Hepatocyte (in vitro differentiated cells): ENCODE measurements around the gene COL4A2. TPM values are rescaled to one million over a fixed set of nuclear protein-coding genes. Genes with fewer than 3 reads are reported as not detected.
A peak's percentile ranks its signal among the peaks of the same experiment; 100 is the strongest.

Source experiments
- DNase-seq: peaks from one replicate; pipeline ENCODE4 v3.0.0-alpha.2; 2016; ENCODE audit warnings: low spot score
- H2AFZ ChIP-seq: fragments of 200-600 bp; sonication (generic); 2 replicates; pipeline ENCODE4 v1.6.0; 2016; ENCODE audit warnings: antibody characterized with exemption, mild to moderate bottlenecking
- H3K27ac ChIP-seq: fragments of 200-600 bp; sonication (generic); 2 replicates; pipeline ENCODE4 v1.5.1; 2016; ENCODE audit warnings: mild to moderate bottlenecking
- H3K27me3 ChIP-seq: fragments of 200-600 bp; sonication (generic); 2 replicates; pipeline ENCODE4 v1.6.1; 2016
- H3K36me3 ChIP-seq: fragments of 200-600 bp; sonication (generic); replicated peaks from 2 replicates; pipeline ENCODE4 v1.5.1; 2016; ENCODE audit warnings: low read depth; ENCODE audit not compliant: insufficient read depth
- H3K4me1 ChIP-seq: fragments of 200-600 bp; sonication (generic); 2 replicates; pipeline ENCODE4 v1.5.1; 2016; ENCODE audit warnings: mild to moderate bottlenecking, moderate library complexity; ENCODE audit not compliant: insufficient read depth
- H3K4me2 ChIP-seq: fragments of 200-600 bp; sonication (generic); 2 replicates; pipeline ENCODE4 v1.6.0; 2016
- H3K4me3 ChIP-seq: fragments of 200-600 bp; sonication (generic); 2 replicates; pipeline ENCODE4 v1.5.1; 2016; ENCODE audit warnings: mild to moderate bottlenecking
- H3K79me2 ChIP-seq: fragments of 200-600 bp; sonication (generic); 2 replicates; pipeline ENCODE4 v1.6.0; 2017; ENCODE audit warnings: mild to moderate bottlenecking
- H3K9me2 ChIP-seq: fragments of 200-600 bp; sonication (generic); replicated peaks from 2 replicates; pipeline ENCODE4 v1.6.0; 2017; ENCODE audit warnings: mild to moderate bottlenecking; ENCODE audit not compliant: insufficient read depth
- H3K9me3 ChIP-seq: fragments of 200-600 bp; sonication (generic); 2 replicates; pipeline ENCODE4 v1.5.1; 2016; ENCODE audit warnings: low read depth, mild to moderate bottlenecking
- H4K20me1 ChIP-seq: fragments of 200-600 bp; sonication (generic); 2 replicates; pipeline ENCODE4 v1.6.0; 2016; ENCODE audit warnings: mild to moderate bottlenecking; ENCODE audit not compliant: insufficient read depth, poor library complexity, severe bottlenecking
- EZH2 ChIP-seq: fragments of 200-600 bp; sonication (generic); IDR thresholded peaks from 2 replicates; pipeline ENCODE4 v1.6.1; 2016; ENCODE audit warnings: antibody characterized with exemption, mild to moderate bottlenecking, borderline replicate concordance
- EZH2phosphoT487 ChIP-seq: fragments of 200-600 bp; sonication (generic); IDR thresholded peaks from one replicate; pipeline ENCODE4 v1.6.1; 2018; ENCODE audit warnings: antibody characterized with exemption, mild to moderate bottlenecking, low read depth, moderate library complexity; ENCODE audit not compliant: unreplicated experiment, severe bottlenecking
- WGBS: methylation state at CpG from one replicate; pipeline ENCODE4 v1.1.6; 2016; ENCODE audit warnings: low lambda C conversion rate; ENCODE audit errors: missing lambda C conversion rate; 5-methylcytosine and 5-hydroxymethylcytosine counted together
- polyA plus RNA-seq: library from polyadenylated mRNA; unstranded; fragments of >200 nt; fragmentation: Nextera tagmentation; extraction: Ambion mirVana; gene quantifications from 2 replicates; pipeline ENCODE4 v1.2.1, GENCODE V29; 2016
- total RNA-seq: library from RNA; depleted of rRNA; stranded (reverse); fragments of >200 nt; gene quantifications from 2 replicates; pipeline ENCODE4 v1.2.3, GENCODE V29; 2014
- TF ChIP-seq, protein P1 (sequence below): fragments of 200-600 bp; sonication (generic); IDR thresholded peaks from 2 replicates; pipeline ENCODE4 v1.5.1; 2016; ENCODE audit warnings: antibody characterized with exemption, mild to moderate bottlenecking; ENCODE audit not compliant: poor library complexity

COL4A2 gene
- total and polyA plus RNA-seq, 2 experiments from 2014 or later, result 171 to 221 TPM

DNA sequence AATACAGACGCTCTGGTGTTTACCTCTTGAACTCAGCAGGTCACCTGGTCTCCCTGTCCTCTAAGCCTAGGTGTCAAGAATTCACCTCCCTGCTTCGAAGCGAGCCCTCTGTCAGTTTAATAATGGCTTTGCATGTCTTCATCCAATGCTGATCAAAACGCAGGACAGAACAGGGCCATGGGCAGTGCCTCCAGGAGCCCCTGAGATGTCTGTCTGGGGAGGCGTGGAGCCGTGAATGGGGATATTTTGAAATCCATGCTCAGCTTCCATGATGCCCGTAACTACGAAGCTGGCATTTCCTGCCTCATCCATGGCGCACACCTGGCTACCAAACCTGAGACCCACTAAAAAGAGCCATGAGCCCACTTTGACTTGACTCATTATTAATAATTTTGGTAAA, 140.7 kb downstream of the COL4A2 start:
- no peak overlapping the region for H3K27ac ChIP-seq

DNA sequence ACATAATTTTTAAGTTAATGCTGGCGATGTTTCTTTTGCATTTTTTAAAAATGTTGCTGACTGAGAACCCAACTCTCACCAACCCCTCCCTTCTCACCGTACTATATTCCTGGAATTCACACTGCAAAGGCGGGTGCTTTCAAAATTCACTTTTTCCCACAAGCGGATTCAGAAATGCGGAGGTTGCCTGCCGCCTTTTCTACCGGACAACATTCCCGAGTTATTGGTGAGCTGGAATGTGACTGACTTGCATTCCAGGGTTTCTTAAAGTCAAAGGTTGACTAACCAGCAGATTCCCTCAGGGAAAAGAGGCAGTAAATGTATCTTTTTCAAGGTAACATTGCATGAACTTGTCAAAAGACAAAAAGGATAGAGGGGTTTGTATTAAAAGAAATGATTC, 141.1 kb downstream of the COL4A2 start:
- Histone ChIP-seq H2AFZ (no peak overlapping the region), H3K79me2 (no peaks in the 10 kb centered on the region), H3K9me3 (no peaks in the 10 kb centered on the region), H3K9me2 (no peaks in the 10 kb centered on the region), H3K4me1 (peaks cover 4% of the 10 kb centered on the region), H3K4me2 (peak overlapping the region; percentile 2), H3K36me3 (no peaks in the 10 kb centered on the region), H4K20me1 (no peaks in the 10 kb centered on the region), H3K27ac (no peak overlapping the region), H3K4me3 (no peak overlapping the region), H3K27me3 (no peaks in the 10 kb centered on the region)
- no peak for DNase-seq
- WGBS, result 50% methylated on average over 8 of the region's 8 CpGs
- no peak for TF ChIP-seq EZH2
- TF ChIP-seq, protein P1, sequence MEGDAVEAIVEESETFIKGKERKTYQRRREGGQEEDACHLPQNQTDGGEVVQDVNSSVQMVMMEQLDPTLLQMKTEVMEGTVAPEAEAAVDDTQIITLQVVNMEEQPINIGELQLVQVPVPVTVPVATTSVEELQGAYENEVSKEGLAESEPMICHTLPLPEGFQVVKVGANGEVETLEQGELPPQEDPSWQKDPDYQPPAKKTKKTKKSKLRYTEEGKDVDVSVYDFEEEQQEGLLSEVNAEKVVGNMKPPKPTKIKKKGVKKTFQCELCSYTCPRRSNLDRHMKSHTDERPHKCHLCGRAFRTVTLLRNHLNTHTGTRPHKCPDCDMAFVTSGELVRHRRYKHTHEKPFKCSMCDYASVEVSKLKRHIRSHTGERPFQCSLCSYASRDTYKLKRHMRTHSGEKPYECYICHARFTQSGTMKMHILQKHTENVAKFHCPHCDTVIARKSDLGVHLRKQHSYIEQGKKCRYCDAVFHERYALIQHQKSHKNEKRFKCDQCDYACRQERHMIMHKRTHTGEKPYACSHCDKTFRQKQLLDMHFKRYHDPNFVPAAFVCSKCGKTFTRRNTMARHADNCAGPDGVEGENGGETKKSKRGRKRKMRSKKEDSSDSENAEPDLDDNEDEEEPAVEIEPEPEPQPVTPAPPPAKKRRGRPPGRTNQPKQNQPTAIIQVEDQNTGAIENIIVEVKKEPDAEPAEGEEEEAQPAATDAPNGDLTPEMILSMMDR, result no peak
- no peak for TF ChIP-seq EZH2phosphoT487

More for the DNA sequence above, 140.7 kb downstream of the COL4A2 start:
- H3K4me2 ChIP-seq, result no peak overlapping the region
- no peaks in the 10 kb centered on the region for H4K20me1 ChIP-seq
- H3K27me3 ChIP-seq, result no peaks in the 10 kb centered on the region
- H2AFZ ChIP-seq, result no peak overlapping the region
- no peaks in the 10 kb centered on the region for H3K9me3 ChIP-seq
- no peak overlapping the region for H3K4me3 ChIP-seq
- no peak for DNase-seq
- H3K79me2 ChIP-seq, result no peaks in the 10 kb centered on the region
- TF ChIP-seq, protein P1, result no peak
- no peak for TF ChIP-seq EZH2phosphoT487
- TF ChIP-seq EZH2, result no peak
- H3K4me1 ChIP-seq, result peaks cover 8% of the 10 kb centered on the region
- H3K9me2 ChIP-seq, result no peaks in the 10 kb centered on the region
- no peaks in the 10 kb centered on the region for H3K36me3 ChIP-seq
- 78% methylated on average over 9 of the region's 9 CpGs for WGBS

DNA sequence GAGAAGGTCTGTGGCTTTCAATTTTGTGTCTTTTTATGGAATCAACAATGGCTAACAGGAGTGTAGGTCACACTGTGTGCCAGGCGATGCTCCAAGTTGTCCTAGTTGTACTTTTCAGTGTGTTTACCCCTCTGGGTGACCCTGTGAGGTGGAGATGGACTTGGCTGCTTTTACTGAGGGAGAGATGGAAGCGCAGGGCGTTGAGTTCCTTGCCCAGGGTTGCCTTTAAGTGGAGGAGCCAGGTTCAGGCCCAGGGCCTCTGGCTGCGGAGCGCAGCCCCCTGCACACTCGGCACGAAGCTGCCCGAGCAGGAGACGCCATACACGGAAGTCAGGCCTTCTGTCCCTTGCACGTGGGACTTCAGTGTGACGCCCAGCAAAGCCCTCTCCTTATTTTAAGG, 141.6 kb downstream of the COL4A2 start:
- no peak overlapping the region for H3K4me3 ChIP-seq
- TF ChIP-seq, protein P1, result no peak
- no peak for TF ChIP-seq EZH2
- no peak for TF ChIP-seq EZH2phosphoT487
- whole genome bisulfite sequencing, result 88% methylated on average over 12 of the region's 12 CpGs
- H3K79me2 ChIP-seq, result no peaks in the 10 kb centered on the region
- peaks cover 4% of the 10 kb centered on the region for H3K4me1 ChIP-seq
- peak overlapping the region; percentile 2 for H3K4me2 ChIP-seq
- no peaks in the 10 kb centered on the region for H3K9me3 ChIP-seq
- H4K20me1 ChIP-seq, result no peaks in the 10 kb centered on the region
- no peaks in the 10 kb centered on the region for H3K36me3 ChIP-seq
- no peaks in the 10 kb centered on the region for H3K27me3 ChIP-seq
- DNase-seq, result no peak
- H3K9me2 ChIP-seq, result no peaks in the 10 kb centered on the region
- no peak overlapping the region for H2AFZ ChIP-seq
- no peak overlapping the region for H3K27ac ChIP-seq
